Common myeloid progenitor, CD34-positive (primary cell): ENCODE results near the gene MUTYH.

Experiments used
- CTCF ChIA-PET: fragments of 350-600 bp; sonication (Branson Sonifier 250); formaldehyde crosslinking; loops from one replicate; lab custom pipeline; 2021; ENCODE audit warnings: antibody characterized with exemption; lab: Charles Lee
- POLR2A ChIA-PET: fragments of 350-600 bp; sonication (Branson Sonifier 250); formaldehyde crosslinking; loops from one replicate; lab custom pipeline; 2021; ENCODE audit warnings: antibody characterized with exemption; lab: Charles Lee
- DNase-seq, 3 donors: peaks; one replicate each; pipeline versions ENCODE4 v3.0.0 to v3.0.0-alpha.2; 2013
- H3K27ac ChIP-seq, 2 experiments: 1 replicate in 1 of 2; 2 replicates in 1 of 2; pipeline ENCODE4 v1.7.0; 2013; ENCODE audit warnings: inconsistent platforms in 2 of 2, low read length in 2 of 2, mild to moderate bottlenecking in 2 of 2, low read depth in 1 of 2, moderate library complexity in 1 of 2; ENCODE audit not compliant: severe bottlenecking in 2 of 2, insufficient read depth in 1 of 2, poor library complexity in 1 of 2
- H3K27me3 ChIP-seq, 5 experiments: replicated peaks in 2 of 5; 1 replicate in 3 of 5; 2 replicates in 2 of 5; pipeline versions ENCODE4 v1.6.1 to v1.7.0; 2013; ENCODE audit warnings: low read length in 4 of 5, mild to moderate bottlenecking in 2 of 5, moderate library complexity in 2 of 5, inconsistent platforms in 1 of 5; ENCODE audit not compliant: insufficient read depth in 5 of 5, control insufficient read depth in 4 of 5
- H3K36me3 ChIP-seq, 4 experiments: 1 replicate in 2 of 4; 2 replicates in 2 of 4; pipeline versions ENCODE4 v1.6.1 to v1.7.0; 2013; ENCODE audit warnings: low read length in 3 of 4, control low read depth in 1 of 4, mild to moderate bottlenecking in 1 of 4; ENCODE audit not compliant: control insufficient read depth in 4 of 4, insufficient read depth in 4 of 4
- H3K4me1 ChIP-seq, 4 experiments: 1 replicate in 3 of 4; 2 replicates in 1 of 4; pipeline versions ENCODE4 v1.6.1 to v1.7.1; 2013; ENCODE audit warnings: low read length in 3 of 4, mild to moderate bottlenecking in 3 of 4, control low read depth in 1 of 4, inconsistent platforms in 1 of 4, moderate library complexity in 1 of 4; ENCODE audit not compliant: control insufficient read depth in 4 of 4, insufficient read depth in 4 of 4; ENCODE audit errors: control extremely low read depth in 1 of 4
- H3K4me3 ChIP-seq, 7 experiments: 1 replicate in 4 of 7; 2 replicates in 3 of 7; pipeline versions ENCODE4 v1.5.1 to v1.7.0; 2013; ENCODE audit warnings: mild to moderate bottlenecking in 7 of 7, low read length in 6 of 7, moderate library complexity in 6 of 7, inconsistent platforms in 2 of 7, low read depth in 2 of 7, control low read depth in 1 of 7; ENCODE audit not compliant: insufficient read depth in 4 of 7, control insufficient read depth in 1 of 7; ENCODE audit errors: extremely low read depth in 1 of 7
- H3K9me3 ChIP-seq, 5 experiments: 1 replicate in 4 of 5; 2 replicates in 1 of 5; pipeline versions ENCODE4 v1.6.1 to v1.7.1; 2013; ENCODE audit warnings: low read length in 4 of 5, mild to moderate bottlenecking in 2 of 5, inconsistent platforms in 1 of 5, low read depth in 1 of 5, moderate library complexity in 1 of 5; ENCODE audit not compliant: control insufficient read depth in 4 of 5, insufficient read depth in 2 of 5; ENCODE audit errors: control extremely low read depth in 1 of 5
- WGBS: methylation state at CpG from one replicate; pipeline ENCODE4 v1.1.5; 2013; ENCODE audit not compliant: insufficient coverage; 5-methylcytosine and 5-hydroxymethylcytosine counted together

MUTYH gene

DNA sequence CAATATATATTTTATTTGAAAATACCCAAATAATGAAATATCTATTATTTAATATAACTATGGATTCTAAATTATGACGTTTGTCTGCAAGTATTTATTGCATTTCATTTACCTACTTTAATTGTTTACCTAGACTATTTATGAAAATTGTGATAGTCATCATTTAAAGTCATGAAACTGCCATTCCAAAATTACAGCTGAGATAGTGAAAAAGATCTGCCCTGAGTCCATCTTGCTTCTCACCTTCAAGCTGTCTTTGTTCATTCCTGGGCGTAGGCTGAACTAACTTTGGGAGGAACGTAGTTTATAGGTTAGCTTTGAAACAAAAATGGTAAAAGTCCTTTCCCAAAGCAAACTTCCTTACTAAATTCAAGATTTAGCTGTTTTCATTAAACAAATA lies 26.0 kb downstream of the MUTYH start:
- CTCF ChIA-PET = interaction anchor here (0.8 to 1.2 kb wide), 3 partner anchors 10 to 514 kb away, joined by 3 read pairs; partner anchors contain the start of gene PLK3
- 100% methylated on average over 1 of the region's 3 CpGs for WGBS
- no peak overlapping the region for H3K27ac ChIP-seq

DNA sequence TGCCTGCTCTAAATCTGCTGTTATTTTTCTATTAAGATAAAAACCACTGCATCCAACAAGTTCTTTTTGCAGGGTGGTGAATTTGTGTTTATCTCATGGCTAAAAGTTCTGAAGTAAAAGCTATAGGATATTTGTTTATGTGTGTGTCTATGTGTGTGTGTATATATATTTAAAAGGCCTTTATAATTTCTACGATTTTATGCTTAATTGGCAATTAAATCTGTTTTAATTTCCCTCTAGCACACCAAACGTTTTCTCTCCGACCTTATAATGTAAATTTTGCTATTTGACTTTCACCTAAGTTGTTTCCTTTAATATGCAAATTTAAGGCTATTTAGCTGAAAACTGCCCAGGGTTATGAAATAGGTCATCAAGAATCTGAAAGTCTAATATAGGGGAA lies 33.3 kb downstream of the MUTYH start:
- Histone ChIP-seq H3K9me3 (no peaks in the 10 kb centered on the region), H3K4me3 (no peak overlapping the region), H3K4me1 (peaks cover 2 to 24% (median 20%) of the 10 kb centered on the region in 4 experiments), H3K36me3 (no peaks in the 10 kb centered on the region), H3K27me3 (no peaks in the 10 kb centered on the region), H3K27ac (no peak overlapping the region)
- ChIA-PET POLR2A (no interaction called here), CTCF (interaction anchor here (1.0 to 18.6 kb wide), 2 partner anchors 25 to 291 kb away, joined by 3 to 402 read pairs; partner anchors contain the start of genes HECTD3 and UROD)
- no CpG with 5 or more reads among the region's 3 CpGs for WGBS
- no peak for DNase-seq

More for the DNA sequence above, 26.0 kb downstream of the MUTYH start:
- no peaks in the 10 kb centered on the region for H3K27me3 ChIP-seq
- DNase-seq = no peak
- POLR2A ChIA-PET = no interaction called here
- no peak overlapping the region for H3K4me3 ChIP-seq
- H3K4me1 ChIP-seq = no peaks in the 10 kb centered on the region
- H3K9me3 ChIP-seq = no peaks in the 10 kb centered on the region
- no peaks in the 10 kb centered on the region for H3K36me3 ChIP-seq

DNA sequence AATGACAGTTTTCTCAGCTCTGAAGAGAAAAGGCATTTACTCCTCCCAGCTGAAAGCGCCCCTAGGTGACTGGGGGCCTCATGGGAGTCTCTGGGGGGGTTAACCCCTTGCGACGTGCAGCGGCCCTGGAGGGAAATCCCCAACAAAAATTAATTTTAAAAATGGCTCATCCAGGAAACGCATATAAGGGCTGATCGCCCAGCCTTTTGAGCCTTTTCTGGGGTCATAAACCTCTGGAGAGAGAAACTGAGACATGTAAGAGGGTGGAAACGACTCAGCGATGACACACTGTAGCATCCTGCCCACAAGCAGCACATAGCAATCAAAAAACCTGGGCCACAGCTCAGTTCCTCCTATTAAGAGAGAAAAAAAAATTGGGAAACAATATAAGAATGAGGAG lies 33.9 kb downstream of the MUTYH start:
- CTCF ChIA-PET = interaction anchor here (1.8 to 18.6 kb wide), 3 partner anchors 28 to 290 kb away, joined by 4 to 402 read pairs (median 6); partner anchors contain the start of genes HECTD3, MUTYH, TOE1 and UROD
- H3K27ac ChIP-seq = no peak overlapping the region

DNA sequence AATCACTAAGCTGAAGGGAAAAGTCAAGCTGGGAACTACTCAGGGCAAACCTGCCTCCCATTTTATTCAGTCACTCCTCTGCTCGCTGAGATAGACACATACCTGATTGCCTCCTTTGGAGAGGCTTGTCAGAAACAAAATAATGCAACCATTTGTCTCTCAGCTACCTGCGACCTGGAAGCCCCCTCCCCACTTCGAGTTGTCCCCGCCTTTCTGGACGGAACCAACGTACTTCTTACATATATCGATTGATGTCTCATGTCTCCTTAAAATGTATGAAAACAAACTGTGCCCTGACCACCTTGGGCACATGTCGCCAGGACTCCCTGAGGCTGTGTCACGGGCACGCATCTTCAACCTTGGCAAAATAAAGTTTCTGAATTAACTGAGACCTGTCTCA lies 35.0 kb downstream of the MUTYH start:
- Histone ChIP-seq H3K4me3 (no peak overlapping the region), H3K36me3 (no peaks in the 10 kb centered on the region), H3K27ac (no peak overlapping the region), H3K9me3 (no peaks in the 10 kb centered on the region), H3K4me1 (peaks cover 2 to 24% (median 20%) of the 10 kb centered on the region in 4 experiments), H3K27me3 (no peaks in the 10 kb centered on the region)
- ChIA-PET CTCF (interaction anchor here (0.7 to 18.6 kb wide), 8 partner anchors 22 to 558 kb away, joined by 3 to 402 read pairs (median 4); partner anchors contain the start of genes HECTD3, HPDL, MUTYH and TOE1), POLR2A (interaction anchor here (0.5 kb wide), 1 partner anchor 18 kb away, joined by 3 read pairs; no protein-coding TSS in a partner anchor)
- DNase-seq = no peak
- WGBS = 100% methylated on average over 10 of the region's 10 CpGs

More for the DNA sequence above, 33.9 kb downstream of the MUTYH start:
- Histone ChIP-seq H3K4me3 (no peak overlapping the region), H3K36me3 (no peaks in the 10 kb centered on the region), H3K27me3 (no peaks in the 10 kb centered on the region), H3K4me1 (peaks cover 2 to 24% (median 20%) of the 10 kb centered on the region in 4 experiments), H3K9me3 (no peaks in the 10 kb centered on the region)
- POLR2A ChIA-PET = interaction anchor here (0.7 kb wide), 1 partner anchor 9 kb away, joined by 3 read pairs; no protein-coding TSS in a partner anchor
- WGBS = 84% methylated on average over 6 of the region's 8 CpGs
- peak in 2 of 3 donors; percentile 33 to 46 for DNase-seq

DNA sequence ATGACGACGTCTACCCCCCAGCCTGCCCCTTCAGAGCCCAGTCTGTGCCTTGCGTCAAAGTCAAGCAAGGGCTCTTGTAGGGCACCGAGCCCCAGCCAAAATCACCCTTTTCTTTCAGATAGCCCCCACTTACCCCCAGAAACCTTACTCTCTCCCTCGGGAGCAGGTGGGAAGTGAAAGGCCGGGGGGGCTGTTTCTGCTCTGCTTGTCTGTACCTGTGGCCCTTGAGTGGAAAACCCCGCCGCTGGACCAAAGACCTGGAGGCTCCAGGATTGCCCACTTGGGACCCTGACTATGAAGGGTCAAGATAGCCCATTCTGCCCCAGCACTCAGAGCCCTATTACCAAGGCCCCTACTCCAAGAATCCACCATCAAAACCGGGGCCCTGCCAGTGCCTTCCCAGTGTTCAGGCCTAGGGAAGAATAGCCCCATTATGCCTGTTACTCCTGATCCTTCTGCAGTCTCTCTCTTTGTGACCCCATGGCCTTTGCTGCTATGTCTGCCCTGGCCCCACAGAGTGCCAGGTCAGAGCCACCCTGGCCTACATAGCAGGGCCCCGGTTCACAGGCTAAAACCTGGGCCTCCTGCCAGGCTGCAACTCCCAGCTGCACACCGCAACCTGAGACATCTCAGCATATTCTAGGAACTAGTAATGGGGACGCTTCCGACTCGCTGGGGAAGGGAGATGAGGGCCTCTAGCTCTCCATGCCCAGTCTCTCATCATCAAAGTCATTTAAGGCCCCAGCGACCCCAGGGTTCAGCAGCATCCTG lies 35.7 kb downstream of the MUTYH start:
- peak in 2 of 3 donors; percentile 17 to 23 for DNase-seq
- Histone ChIP-seq H3K36me3 (no peaks in the 10 kb centered on the region), H3K4me3 (peak overlapping the region; percentile 53 to 90 (median 70)), H3K9me3 (no peaks in the 10 kb centered on the region), H3K4me1 (peaks cover 2 to 24% (median 20%) of the 10 kb centered on the region in 4 experiments), H3K27me3 (no peaks in the 10 kb centered on the region), H3K27ac (peak overlapping the region; percentile 69 to 88)
- CTCF ChIA-PET = interaction anchor here (0.7 to 18.6 kb wide), 8 partner anchors 23 to 289 kb away, joined by 3 to 402 read pairs (median 4); partner anchors contain the start of genes AKR1A1, HECTD3, HPDL and MUTYH
- WGBS = 42% methylated on average over 10 of the region's 15 CpGs
- POLR2A ChIA-PET = interaction anchor here (1.3 kb wide), 1 partner anchor 583 kb away, joined by 8 read pairs; no protein-coding TSS in a partner anchor

DNA sequence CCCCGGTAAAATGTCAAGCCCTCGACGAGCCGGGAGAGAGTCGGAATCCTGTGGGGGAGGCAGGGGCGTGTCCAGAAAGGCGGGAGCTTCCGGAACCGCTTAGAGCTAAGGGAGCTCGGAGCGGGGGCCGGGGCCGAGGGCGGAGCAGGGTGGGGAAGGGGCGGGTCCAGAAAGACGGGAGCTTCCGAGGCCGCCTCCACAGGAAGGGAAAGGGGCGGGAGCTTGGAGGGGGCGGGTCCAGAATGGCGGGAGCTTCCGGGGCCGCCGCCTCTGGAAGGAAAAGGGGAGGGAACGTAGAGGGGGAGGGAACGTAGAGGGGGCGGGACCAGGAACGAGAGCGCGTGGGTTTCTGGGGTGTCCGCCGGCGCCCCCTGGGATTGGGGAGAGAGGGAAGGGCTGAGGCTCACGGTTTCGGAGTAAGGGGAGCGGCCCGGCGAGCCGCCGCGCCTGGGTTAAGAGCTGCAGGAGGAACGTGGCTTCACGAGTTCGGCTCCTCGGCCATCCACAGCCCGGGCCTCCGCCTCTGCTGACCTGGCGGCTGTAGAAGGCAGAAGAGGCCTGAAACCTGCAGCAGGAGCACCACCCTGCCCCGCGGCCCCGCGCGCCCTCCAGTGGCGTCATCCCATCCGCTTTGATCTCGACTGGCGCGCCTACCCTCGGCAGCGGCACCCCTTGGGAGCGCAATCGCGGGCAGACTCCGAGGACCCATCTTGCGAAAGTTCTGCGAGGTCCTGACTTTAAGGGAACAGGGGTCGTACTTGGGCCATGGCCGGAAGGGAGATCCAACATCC lies 36.5 kb downstream of the MUTYH start:
- H3K27ac ChIP-seq = peak overlapping the region; percentile 69 to 88
- ChIA-PET CTCF (interaction anchor here (0.6 to 18.6 kb wide), 14 partner anchors 11 to 476 kb away, joined by 3 to 402 read pairs (median 3); partner anchors contain the start of genes AKR1A1, HECTD3, MUTYH and TESK2), POLR2A (interaction anchor here (0.6 to 1.3 kb wide), 8 partner anchors 21 to 582 kb away, joined by 3 to 12 read pairs (median 3); partner anchors contain the start of genes HECTD3, MUTYH, TESK2 and TOE1)
- DNase-seq = peak; percentile 97 to 99 (median 98)
- H3K9me3 ChIP-seq = no peaks in the 10 kb centered on the region
- 0% methylated on average over 45 of the region's 68 CpGs for whole genome bisulfite sequencing
- H3K4me1 ChIP-seq = peaks cover 2 to 24% (median 20%) of the 10 kb centered on the region in 4 experiments
- no peaks in the 10 kb centered on the region for H3K27me3 ChIP-seq
- H3K4me3 ChIP-seq = peak overlapping the region; percentile 53 to 90 (median 72)
- no peaks in the 10 kb centered on the region for H3K36me3 ChIP-seq
